ENCODE data around the gene ZNF350. TPM values are rescaled to one million over a fixed set of nuclear protein-coding genes. Genes with fewer than 3 reads are reported as not detected.
"Not testable (repeated sequence)": the region's sequence is repeated elsewhere in the genome, so short reads cannot be mapped to it uniquely, and the experiment has no call there.

The ZNF350 gene
- total RNA-seq, 2 donors from 2014 or later, result 3.1 to 5.9 TPM

GRCh38 chr19:51971624-51972023, 15.0 kb downstream of the ZNF350 start:
- ATAC-seq (no peak), DNase-seq (no peak)
- TF ChIP-seq, protein P1, sequence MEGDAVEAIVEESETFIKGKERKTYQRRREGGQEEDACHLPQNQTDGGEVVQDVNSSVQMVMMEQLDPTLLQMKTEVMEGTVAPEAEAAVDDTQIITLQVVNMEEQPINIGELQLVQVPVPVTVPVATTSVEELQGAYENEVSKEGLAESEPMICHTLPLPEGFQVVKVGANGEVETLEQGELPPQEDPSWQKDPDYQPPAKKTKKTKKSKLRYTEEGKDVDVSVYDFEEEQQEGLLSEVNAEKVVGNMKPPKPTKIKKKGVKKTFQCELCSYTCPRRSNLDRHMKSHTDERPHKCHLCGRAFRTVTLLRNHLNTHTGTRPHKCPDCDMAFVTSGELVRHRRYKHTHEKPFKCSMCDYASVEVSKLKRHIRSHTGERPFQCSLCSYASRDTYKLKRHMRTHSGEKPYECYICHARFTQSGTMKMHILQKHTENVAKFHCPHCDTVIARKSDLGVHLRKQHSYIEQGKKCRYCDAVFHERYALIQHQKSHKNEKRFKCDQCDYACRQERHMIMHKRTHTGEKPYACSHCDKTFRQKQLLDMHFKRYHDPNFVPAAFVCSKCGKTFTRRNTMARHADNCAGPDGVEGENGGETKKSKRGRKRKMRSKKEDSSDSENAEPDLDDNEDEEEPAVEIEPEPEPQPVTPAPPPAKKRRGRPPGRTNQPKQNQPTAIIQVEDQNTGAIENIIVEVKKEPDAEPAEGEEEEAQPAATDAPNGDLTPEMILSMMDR (IDR thresholded peaks at IDR 0.05), result no peak
- TF ChIP-seq POLR2A (IDR thresholded peaks at IDR 0.05), result no peak
- intact Hi-C loops (cut with DNase I), result no loop called here
- no peak overlapping the region for H3K4me3 ChIP-seq
- peaks cover 41 to 63% of the 10 kb centered on the region in 2 donors for H3K36me3 ChIP-seq (replicated peaks in 1 of 2; ENCODE audit: insufficient read depth in 1 of 2, low read depth in 2 of 2)
- peaks cover 0 to 81% (median 8%) of the 10 kb centered on the region in 3 donors for H3K9me3 ChIP-seq
- 91 to 93% methylated on average over 4 of the region's 4 CpGs for WGBS, 2 donors
- H3K4me1 ChIP-seq, result no peaks in the 10 kb centered on the region
- H3K27me3 ChIP-seq, result no peaks in the 10 kb centered on the region
- no peak overlapping the region for H3K27ac ChIP-seq

DNA sequence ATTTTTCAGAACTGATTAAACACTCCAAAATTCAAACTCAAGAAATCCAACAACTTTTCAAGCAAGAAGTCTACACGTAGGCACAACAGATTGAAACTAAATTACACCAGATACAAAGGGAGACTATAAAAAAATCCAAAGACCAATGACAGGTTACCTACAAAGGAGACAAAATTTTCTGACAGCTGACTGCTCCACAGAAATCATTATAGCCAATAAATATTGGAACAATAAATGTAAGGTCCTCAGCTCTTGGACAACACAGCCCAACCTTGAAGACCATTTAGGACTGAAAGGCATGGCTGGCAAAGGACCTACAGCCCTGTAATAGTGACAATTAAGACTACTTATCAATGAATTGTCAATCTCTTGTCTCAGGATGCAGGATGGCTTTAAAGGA, 15.9 kb downstream of the ZNF350 start:
- Histone ChIP-seq H3K27ac (no peak overlapping the region), H3K36me3 (replicated peaks in 1 of 2; ENCODE audit: insufficient read depth in 1 of 2, low read depth in 2 of 2) (peaks cover 49 to 72% of the 10 kb centered on the region in 2 donors), H3K9me3 (peaks cover 0 to 81% (median 8%) of the 10 kb centered on the region in 3 donors), H3K27me3 (no peaks in the 10 kb centered on the region), H3K4me1 (no peaks in the 10 kb centered on the region), H3K4me3 (no peak overlapping the region)
- no peak for DNase-seq
- no peak for ATAC-seq
- TF ChIP-seq, protein P1 (IDR thresholded peaks at IDR 0.05), result no peak
- 100% methylated on average over 1 of the region's 1 CpG for WGBS, 2 donors
- intact Hi-C loops (cut with DNase I), result no loop called here

GRCh38 chr19:51965583-51965982, 21.1 kb downstream of the ZNF350 start:
- WGBS, 2 donors, result 92 to 99% methylated on average over 5 of the region's 5 CpGs

GRCh38 chr19:51960621-51961233, 25.9 kb downstream of the ZNF350 start:
- ATAC-seq; H3K27me3 ChIP-seq; H3K27ac ChIP-seq; H3K4me3 ChIP-seq; H3K4me1 ChIP-seq; intact Hi-C loops (cut with DNase I); DNase-seq: not testable (repeated sequence)
- WGBS, 2 donors, result 21 to 30% methylated on average over 6 to 7 of the region's 7 CpGs
- Histone ChIP-seq H3K9me3 (peaks cover 0 to 39% (median 5%) of the 10 kb centered on the region in 3 donors), H3K36me3 (replicated peaks in 1 of 2; ENCODE audit: insufficient read depth in 1 of 2, low read depth in 2 of 2) (peaks cover 10 to 12% of the 10 kb centered on the region in 2 donors)

More at GRCh38 chr19:51965583-51965982, 21.1 kb downstream of the ZNF350 start:
- no peak overlapping the region for H3K27ac ChIP-seq
- H3K27me3 ChIP-seq, result no peaks in the 10 kb centered on the region
- ATAC-seq (no peak), DNase-seq (no peak)
- no peak for TF ChIP-seq POLR2A (IDR thresholded peaks at IDR 0.05)
- TF ChIP-seq, protein P1 (IDR thresholded peaks at IDR 0.05), result no peak
- H3K36me3 ChIP-seq (replicated peaks in 1 of 2; ENCODE audit: insufficient read depth in 1 of 2, low read depth in 2 of 2), result peaks cover 40 to 46% of the 10 kb centered on the region in 2 donors
- intact Hi-C loops (cut with DNase I), result no loop called here
- no peaks in the 10 kb centered on the region for H3K4me1 ChIP-seq
- H3K4me3 ChIP-seq, result no peak overlapping the region
- H3K9me3 ChIP-seq, result peaks cover 0 to 69% (median 2%) of the 10 kb centered on the region in 3 donors

GRCh38 chr19:51959791-51960190, 26.8 kb downstream of the ZNF350 start:
- intact Hi-C loops (cut with DNase I), result no loop called here
- peaks cover 1 to 3% of the 10 kb centered on the region in 2 donors for H3K36me3 ChIP-seq (replicated peaks in 1 of 2; ENCODE audit: insufficient read depth in 1 of 2, low read depth in 2 of 2)

GRCh38 chr19:51957846-51958245, 28.8 kb downstream of the ZNF350 start:
- WGBS, 2 donors, result 27 to 29% methylated on average over 4 of the region's 4 CpGs
- H3K4me1 ChIP-seq; H3K9me3 ChIP-seq; H3K27me3 ChIP-seq; H3K4me3 ChIP-seq; ATAC-seq; H3K27ac ChIP-seq; H3K36me3 ChIP-seq (replicated peaks in 1 of 2; ENCODE audit: insufficient read depth in 1 of 2, low read depth in 2 of 2); DNase-seq; intact Hi-C loops (cut with DNase I): not testable (repeated sequence)

More at GRCh38 chr19:51959791-51960190, 26.8 kb downstream of the ZNF350 start:
- TF ChIP-seq, protein P1 (IDR thresholded peaks at IDR 0.05), result no peak
- no peak for TF ChIP-seq POLR2A (IDR thresholded peaks at IDR 0.05)
- 79 to 80% methylated on average over 4 of the region's 4 CpGs for WGBS, 2 donors
- no peak overlapping the region for H3K27ac ChIP-seq
- ATAC-seq, result no peak
- no peak overlapping the region for H3K4me3 ChIP-seq
- no peaks in the 10 kb centered on the region for H3K27me3 ChIP-seq
- no peaks in the 10 kb centered on the region for H3K4me1 ChIP-seq
- H3K9me3 ChIP-seq, result peaks cover 0 to 29% (median 5%) of the 10 kb centered on the region in 3 donors
- DNase-seq, result no peak
